HG03139 (cell line): ENCODE results near the gene FAM107B.
"Not testable (repeated sequence)": the region's sequence is repeated elsewhere in the genome, so short reads cannot be mapped to it uniquely, and the experiment has no call there.

Experiments
- ATAC-seq: cut with Tn5 transposase; IDR thresholded peaks from one replicate; pipeline ENCODE4 v1.9.1; 2021; ENCODE audit not compliant: unreplicated experiment

Gene FAM107B

GRCh38 chr10:14737808-14738545 is 36.7 kb downstream of the FAM107B start:
- no peak for ATAC-seq

- ATAC-seq, result no peak
Measured at GRCh38 chr10:14736600-14737081, 38.1 kb downstream of the FAM107B start.

- ATAC-seq, result no peak
Measured at GRCh38 chr10:14736043-14736442, 38.7 kb downstream of the FAM107B start.

GRCh38 chr10:14731875-14732512 is 42.7 kb downstream of the FAM107B start:
- ATAC-seq, result no peak

GRCh38 chr10:14728346-14728745 is 46.4 kb downstream of the FAM107B start:
- no peak for ATAC-seq

GRCh38 chr10:14727924-14728323 is 46.8 kb downstream of the FAM107B start:
- ATAC-seq, result no peak

GRCh38 chr10:14727465-14727864 is 47.2 kb downstream of the FAM107B start:
- no peak for ATAC-seq

- ATAC-seq, result no peak
Measured at GRCh38 chr10:14724931-14725330, 49.8 kb downstream of the FAM107B start.

- no peak for ATAC-seq
Measured at GRCh38 chr10:14723052-14723689, 51.5 kb downstream of the FAM107B start.

- no peak for ATAC-seq
Measured at GRCh38 chr10:14717552-14717951, 57.1 kb downstream of the FAM107B start.

- ATAC-seq, result no peak
Measured at GRCh38 chr10:14712991-14713424, 61.7 kb downstream of the FAM107B start.

GRCh38 chr10:14709344-14709743 is 65.4 kb downstream of the FAM107B start:
- ATAC-seq, result not testable (repeated sequence)

GRCh38 chr10:14707481-14707880 is 67.2 kb downstream of the FAM107B start:
- no peak for ATAC-seq

- no peak for ATAC-seq
Measured at GRCh38 chr10:14705548-14706230, 69.0 kb downstream of the FAM107B start.

GRCh38 chr10:14703631-14704001 is 71.1 kb downstream of the FAM107B start:
- no peak for ATAC-seq

- ATAC-seq, result no peak
Measured at GRCh38 chr10:14701466-14701865, 73.2 kb downstream of the FAM107B start.

- no peak for ATAC-seq
Measured at GRCh38 chr10:14700546-14700945, 74.2 kb downstream of the FAM107B start.

- ATAC-seq, result no peak
Measured at GRCh38 chr10:14699482-14699881, 75.2 kb downstream of the FAM107B start.

GRCh38 chr10:14698829-14699170 is 75.9 kb downstream of the FAM107B start:
- ATAC-seq, result no peak

GRCh38 chr10:14698111-14698828 is 76.4 kb downstream of the FAM107B start:
- no peak for ATAC-seq

GRCh38 chr10:14697281-14697680 is 77.4 kb downstream of the FAM107B start:
- no peak for ATAC-seq
